HG02884 (cell line): ENCODE results near the gene MAML3.

Source experiments
- ATAC-seq: cut with Tn5 transposase; IDR thresholded peaks from one replicate; pipeline ENCODE4 v1.9.1; 2021; ENCODE audit warnings: mild to moderate bottlenecking, moderate library complexity; ENCODE audit not compliant: unreplicated experiment

MAML3 gene

DNA sequence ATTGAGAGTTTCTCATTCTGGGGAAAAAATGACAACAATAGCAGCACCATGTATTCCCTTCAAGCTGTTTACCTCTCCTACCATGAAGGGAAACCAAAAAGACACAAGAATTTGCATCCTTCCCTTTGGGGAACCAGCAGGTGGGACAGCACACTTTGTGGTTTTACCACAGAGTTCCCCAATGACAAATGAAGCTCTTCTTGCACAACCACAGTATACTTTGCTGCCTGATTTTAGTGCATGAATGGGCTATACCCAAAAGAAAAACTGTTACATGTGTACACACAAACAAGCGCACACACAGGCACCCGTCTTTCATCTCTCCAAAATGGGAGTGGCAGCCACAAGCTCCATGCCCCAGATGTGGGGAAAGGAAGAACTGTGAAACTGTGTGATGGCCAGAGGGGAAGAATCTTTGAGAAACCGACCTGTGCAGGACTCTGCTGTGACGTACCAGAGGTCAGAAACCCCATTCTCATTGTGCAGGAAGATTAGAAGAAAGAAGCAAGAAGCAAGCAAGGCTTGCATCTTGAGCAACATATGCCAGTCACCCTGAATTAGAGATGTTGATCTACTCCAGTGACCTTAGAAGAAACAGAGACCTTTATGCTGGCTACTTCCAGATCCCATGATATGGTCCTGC lies 2.7 kb upstream of the MAML3 start:
- ATAC-seq, result peak; percentile 76

DNA sequence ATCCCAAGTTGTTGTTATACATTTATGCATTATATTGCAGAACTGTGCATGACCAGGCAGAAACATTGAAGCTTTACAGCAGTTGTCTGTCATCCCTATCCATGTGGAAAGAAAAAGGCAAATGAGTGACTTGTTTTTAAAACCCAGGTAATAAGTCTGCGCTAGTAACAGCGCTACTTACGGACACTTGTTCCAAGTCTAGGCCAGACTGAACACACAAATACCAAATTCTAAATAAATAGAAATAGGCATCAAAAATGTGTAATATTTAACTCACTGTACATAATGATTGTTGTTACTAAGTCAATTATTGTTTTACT lies 548 bp upstream of the MAML3 start:
- no peak for ATAC-seq

DNA sequence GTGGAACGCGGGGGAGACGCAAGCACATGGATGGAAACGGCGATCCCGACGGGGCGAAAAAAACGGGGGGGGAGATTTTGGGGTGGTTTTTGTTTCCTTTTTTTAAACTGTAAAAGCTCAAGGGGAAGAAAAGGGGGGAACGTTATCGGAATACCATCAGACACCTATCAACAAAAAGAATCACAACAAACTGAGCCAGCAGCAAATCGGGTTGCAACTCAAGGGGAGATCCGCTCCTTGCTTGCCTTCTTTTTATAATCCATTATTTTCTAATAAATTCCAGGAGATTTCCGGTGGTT lies 616 bp downstream of the MAML3 start:
- ATAC-seq, result no peak

DNA sequence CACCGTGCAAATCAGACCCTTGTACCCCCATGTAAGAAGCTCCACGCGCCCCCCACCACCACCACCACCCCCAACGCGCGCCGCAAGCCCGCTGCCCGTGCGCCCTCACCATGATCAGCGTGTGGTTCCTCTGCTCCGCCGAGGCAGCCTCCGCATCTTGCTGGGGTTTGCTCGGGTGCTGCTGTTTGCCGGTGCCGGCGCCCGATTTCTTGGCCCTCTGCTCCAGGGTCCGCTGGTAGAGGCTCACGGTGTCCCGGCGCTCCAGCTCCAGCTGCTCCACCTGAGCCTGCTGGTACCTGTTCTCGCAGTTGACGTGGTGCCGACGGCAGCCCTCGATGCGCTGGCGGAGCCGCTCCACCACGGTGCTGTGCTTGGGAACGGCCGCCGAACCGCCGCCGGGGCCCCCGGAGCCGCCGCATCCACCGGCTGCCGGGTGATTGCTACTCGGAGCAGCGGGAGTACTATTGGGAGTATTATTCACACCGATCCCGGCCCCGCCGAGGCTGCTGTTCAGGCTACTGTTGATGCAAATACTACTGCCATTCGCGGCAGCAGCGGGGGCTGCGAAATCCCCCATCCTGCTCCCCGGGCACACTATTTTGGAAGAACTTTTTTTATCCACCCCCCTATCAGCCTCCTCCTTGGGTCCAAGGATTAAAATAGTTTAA lies 1.1 kb downstream of the MAML3 start:
- no peak for ATAC-seq

DNA sequence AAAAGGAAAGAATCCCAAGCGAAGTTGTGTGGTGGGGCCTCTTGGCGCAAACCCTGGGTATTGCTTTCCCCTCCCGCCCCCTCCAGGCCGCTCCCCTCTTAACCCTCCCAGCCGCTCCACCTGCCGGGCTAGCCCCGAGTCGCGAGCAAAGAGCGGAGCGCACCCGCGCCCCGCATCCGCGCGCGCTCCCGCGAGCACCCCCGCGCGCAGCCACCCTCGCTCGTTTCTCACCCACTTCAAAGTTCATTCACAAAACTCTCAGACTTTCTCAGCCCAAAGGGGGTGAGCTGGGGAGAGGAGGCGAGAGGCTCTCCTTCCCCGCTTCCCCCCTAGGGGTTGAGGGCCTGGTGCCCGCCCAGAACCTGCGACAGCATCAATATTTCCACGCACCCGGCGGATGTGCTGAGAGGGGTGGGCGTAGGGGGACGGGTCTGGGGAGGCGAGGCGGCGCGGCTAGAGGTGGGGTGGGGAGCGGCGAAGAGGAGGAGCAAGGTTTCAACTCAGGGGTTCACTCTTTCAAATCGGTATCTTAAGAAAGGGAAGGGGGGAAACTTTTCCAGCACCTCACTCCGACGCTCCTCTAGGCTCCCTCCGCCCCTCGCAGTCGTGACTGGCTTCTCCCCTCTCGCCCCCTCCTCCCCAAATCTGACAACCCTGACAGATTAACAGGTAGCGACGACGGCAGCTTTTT lies 1.8 kb downstream of the MAML3 start:
- ATAC-seq, result no peak

DNA sequence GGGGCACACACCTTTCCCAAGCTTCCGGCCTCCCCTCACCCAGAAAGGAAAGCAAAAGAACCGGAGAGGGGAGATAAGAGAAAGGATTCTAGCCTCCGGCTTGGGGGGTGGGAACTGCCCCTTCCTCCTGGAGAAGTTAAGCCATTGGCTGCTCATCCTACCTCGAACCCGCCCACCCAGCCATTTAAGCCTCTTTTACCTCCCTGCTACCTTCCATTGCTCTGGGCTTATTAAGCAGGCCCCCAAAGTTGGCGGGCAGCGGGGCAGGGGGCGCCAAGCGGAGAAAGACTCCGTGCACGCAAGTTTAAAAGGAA lies 2.3 kb downstream of the MAML3 start:
- no peak for ATAC-seq

DNA sequence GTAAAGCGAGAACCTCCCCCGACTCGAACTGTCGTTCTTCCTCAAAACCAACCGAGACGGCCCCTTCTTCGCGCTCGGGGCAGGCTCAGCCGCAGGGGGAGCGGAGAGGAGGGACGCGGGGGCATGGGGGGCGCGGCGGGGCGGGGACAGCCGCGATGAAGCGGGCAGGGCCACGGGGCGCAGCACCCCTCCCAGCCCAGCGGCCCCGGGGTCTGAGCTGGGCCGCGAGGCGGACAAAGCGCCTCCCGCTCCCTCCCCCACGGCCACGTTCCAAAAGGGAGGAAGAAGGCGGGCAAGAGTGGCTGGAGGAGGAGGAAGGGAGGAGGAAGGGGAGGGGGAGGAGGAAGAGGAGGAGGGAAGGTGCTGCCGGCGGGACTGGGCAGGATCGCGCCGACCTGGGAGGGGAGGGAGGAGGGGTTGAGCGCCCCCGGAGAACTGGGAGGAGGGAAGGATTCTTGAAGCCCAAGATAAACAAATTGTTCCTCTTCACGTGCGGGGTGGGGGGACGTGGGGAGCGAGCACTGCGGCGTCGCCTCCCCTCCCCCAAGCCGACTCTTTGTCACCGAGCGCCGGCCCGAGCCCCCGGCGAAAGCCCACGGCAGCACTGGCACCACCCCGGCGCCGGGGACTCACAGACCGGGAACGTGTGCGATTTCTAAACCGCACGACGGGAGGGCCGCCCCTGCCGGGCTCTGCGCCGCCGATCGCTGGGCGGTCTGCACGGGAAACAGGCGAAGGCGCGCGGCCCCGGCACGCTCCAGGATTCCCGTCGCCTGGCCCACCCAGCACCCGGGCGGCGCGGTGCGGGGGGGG lies 2.9 kb downstream of the MAML3 start:
- no peak for ATAC-seq

DNA sequence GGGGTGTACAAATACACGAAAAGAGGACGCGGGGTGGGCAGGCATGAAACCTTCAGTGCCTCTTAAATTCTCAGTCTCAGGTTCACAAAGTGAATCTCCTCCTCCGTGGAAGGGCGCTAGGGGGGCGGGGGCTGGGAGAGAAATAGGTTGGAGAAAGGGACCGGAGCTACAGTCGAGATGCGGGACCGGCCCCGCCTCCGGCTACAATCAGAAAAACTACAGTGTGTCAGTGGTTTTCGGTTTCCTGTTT lies 3.4 kb downstream of the MAML3 start:
- ATAC-seq, result no peak

DNA sequence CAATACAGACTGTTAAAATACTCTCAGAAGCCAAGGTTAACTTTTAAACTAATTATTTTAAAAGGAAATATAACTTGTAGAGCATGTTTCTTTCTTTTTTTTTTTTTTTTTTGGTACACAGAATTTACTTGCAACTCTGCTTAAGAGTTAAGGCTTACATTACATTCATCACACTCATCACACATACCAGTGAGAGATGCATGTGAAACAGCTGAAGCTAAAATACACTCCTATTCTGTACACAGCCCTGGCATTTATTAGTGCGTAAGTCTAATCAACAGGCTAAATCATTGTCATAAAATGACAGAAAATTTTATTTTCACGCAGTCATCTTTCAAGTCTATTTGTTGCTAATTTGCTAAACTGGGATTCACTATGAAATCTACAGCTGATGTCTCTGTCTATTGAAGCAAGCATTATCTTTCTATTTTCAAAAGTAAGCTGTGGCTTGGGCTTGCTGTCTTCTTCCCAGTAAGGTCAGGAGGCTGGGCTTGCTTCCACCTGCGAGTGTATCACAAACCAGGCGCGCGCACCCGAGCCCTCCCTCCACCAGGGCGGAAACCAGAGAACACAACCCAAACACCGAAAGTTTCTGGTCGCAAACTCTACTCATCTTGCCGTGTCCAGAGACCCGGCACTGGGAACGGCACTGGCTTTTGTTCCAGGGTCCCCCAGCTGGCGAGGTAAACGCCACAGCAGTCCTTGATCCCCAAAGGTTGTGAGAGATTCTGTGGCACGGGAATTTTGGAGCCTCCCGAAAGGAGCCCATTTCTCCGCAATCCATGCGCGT lies 3.9 kb downstream of the MAML3 start:
- no peak for ATAC-seq

DNA sequence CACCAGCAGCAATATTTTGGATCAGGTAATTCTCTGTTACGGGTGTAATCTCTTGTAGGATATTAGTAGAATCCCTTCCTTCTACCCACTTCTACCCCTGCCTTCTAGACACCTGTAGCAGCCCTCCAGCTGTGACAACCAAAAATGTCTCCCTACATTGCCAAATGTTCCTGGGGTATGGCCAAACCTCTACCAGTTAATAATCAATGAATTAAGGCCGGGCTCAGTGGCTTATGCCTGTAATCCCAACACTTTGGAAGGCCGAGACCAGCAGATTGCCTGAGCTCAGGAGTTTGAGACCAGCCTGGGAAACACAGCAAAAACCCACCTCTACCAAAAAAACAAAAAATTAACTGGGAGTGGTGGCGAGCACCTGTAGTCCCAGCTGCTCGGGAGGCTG lies 9.9 kb downstream of the MAML3 start:
- no peak for ATAC-seq

DNA sequence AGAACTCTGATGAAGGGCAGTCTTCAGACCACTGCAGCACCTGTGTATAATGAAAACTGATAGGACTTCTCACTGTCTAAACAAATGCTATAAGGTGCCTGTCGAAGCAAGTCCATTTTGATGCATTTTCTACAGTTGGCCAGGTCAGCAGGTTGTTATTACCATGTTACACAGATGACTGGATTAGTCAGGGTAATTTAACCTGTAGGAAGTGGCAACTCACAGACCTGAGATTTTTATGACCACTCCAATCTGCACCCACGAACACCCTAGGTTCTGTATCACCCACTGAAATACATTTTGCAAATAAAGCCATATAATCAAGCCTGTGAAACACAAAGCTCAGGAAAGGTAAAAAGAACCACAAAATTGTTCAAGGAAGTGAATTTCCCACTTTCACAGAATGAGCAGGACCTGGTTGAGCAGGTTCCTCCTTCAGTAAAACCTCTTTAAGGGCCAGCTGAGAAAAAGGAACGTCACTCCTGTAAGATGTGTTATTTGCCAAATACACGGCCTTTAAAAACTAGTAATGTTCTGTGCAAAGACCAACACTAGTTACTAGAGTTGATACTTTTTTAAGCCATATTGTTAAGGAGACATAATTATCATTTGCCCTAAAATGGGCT lies 12.7 kb downstream of the MAML3 start:
- ATAC-seq, result no peak

DNA sequence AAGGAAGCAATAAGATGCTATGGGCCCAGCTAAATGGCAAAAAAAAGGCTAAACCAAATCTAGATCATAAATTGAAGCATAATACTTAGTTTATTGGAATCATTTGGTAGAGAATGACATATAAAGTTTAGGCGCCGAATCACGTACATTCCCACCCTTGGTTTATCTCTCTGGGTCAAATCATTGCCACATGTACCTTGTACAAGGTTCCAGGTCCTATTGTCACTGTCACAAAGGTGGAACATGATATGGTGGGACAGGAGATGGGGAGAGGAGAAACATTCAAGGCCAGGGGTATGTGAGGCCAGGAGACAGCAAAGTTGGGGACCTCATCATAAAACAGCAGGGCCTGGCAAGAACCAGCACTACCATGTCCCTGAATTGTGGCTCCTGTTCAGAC lies 13.4 kb downstream of the MAML3 start:
- no peak for ATAC-seq

DNA sequence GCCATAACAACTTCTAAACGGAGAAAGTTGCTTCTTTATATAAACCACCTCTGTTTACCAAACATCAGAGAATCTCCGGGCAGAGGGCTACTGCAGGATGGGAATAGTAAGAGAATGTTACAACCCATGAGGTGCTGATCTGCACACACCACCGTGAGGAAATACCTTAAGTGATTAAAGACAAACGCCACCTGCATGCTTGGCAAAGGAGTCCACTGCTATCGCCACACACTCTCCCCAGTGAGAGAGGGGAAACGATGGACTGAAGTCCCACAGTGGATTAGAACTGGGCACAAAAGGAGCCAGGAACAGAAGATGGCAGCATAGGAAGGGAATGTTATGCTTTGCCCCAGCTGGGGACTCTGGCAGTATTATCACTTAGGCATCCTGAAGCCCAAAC lies 15.6 kb downstream of the MAML3 start:
- ATAC-seq, result no peak

DNA sequence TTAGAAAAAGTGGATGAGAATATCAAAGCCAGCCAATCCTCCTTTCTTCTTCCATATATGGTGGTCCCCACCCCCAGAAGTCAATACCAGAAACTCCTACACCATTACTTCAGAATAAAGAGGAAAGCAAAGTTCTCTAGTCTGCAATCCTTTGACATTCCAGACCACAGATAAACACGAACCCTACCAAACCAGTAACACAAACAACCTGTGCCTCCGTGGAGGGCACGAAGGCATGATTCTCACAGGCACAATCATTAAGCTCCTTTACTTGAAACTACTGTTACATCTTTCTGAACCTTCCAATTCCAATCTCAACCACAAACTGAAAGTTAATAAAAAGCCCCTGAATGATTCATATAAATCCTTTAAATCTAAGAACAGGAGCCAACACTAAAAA lies 16.3 kb downstream of the MAML3 start:
- no peak for ATAC-seq

DNA sequence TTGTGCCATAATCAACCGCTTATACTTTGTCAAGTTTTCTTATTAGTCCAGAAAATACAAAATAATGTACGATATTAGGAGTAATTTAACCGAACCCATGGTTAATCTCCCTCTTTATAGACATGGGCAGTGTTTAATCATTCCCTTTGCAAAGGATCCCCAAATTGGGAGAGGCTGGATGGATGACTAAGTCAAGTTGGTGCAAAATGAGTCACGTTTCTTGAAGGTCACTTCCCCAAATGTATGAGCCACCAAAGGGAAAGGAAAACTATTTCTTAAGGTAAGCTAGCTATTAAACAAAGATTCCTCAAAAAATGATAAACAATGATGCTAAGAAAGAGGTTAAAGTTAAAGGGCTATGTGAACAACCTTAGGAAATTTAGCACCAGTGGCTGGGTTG lies 17.5 kb downstream of the MAML3 start:
- ATAC-seq, result no peak

DNA sequence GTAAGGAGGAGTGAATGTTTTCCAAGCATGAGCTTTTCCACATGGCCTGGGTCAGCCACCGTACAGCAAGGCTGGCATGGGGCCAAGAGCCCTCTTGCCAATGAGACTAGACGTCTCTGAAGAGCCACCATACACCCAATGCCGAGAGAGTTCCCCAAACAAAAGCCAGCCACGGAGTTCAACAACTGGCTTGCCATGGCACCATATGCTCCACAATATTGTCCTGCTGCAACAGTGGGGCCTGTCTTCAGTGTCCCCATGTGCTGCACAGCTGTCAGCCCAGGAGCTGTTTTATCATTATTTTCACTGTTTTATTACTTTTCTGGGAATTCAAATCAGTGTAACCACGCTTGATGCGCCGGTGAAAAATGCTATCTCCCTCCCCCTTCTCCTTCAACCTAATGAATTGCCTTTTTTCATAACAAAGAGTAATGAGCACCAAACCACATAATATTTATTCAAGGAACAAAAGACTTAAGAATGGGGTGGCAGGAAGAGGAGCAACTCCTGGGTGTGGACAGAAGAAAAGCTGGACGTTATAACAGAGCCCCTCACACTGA lies 18.4 kb downstream of the MAML3 start:
- no peak for ATAC-seq

DNA sequence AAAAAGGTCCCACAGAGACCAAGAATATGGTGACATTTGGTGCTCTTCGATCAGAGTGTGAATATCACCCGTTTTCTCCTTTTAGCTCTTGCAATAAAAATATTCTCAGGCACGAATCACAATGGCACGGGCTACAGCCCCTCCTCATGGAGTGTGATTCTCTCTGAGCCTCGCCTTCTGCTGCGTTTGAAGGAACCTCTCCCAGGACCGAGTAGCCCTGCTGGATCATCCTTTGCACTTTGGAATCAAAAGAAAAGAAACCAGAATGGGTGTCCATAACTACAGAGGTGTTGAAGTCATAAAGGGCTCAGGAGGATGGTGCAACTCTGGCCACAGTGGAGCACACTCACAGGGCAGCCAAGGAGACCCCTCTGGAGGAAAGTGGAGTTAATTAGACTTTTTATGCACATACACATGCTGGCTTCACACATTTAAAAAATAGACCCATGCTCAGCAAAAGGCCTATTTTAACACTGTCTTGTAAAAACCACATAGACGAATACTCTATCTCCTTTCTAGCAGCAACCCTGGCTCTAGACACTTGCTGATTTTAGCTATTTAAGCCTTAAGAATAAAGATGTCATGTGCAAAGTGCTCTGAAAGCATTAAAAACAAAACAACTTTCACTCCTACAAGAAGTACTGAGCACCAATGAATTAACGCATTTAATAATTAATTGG lies 19.1 kb downstream of the MAML3 start:
- no peak for ATAC-seq

DNA sequence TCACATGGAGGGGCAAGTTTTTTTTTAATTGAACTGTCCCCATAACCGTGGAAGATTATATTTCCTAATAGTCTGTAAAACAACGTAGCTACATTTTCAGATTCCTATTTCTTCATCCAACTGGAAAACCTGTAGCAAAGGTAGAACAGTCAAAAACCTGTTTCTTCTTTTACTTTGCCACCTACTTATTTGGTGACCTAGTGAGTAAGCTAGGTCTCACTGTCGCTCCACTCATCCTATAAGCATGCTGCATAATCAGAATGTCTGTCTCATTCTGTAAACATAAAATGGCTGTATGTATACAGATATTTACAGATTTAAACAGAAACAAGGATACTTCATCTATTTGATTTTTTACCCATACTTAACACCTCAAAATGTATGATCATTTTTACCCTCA lies 20.4 kb downstream of the MAML3 start:
- ATAC-seq, result no peak

DNA sequence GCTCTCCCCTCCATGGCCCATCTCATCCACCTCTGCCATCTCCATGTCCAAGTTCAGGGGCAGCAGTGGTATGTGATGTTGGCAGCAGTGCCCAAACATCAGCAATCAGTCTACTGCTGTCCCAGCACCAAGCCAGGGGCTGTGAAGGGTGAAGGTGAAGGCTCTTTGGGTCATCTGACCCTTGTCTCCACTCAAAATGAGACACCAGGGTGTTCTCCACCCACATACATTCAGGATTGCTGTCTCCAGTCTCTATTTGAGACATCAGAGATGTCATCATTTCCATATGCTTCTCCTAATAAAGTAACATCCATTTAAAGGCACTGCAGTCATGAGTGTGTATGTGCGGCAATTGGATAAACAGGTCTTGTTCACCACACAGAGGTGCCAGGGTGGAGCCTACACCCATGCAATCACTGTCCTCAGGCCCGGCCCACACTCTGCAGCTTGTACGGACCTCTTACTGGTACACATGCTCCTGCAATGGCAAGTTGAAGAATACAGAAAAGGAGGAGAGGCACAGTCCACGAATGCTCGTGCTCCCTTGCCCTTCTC lies 22.2 kb downstream of the MAML3 start:
- no peak for ATAC-seq

DNA sequence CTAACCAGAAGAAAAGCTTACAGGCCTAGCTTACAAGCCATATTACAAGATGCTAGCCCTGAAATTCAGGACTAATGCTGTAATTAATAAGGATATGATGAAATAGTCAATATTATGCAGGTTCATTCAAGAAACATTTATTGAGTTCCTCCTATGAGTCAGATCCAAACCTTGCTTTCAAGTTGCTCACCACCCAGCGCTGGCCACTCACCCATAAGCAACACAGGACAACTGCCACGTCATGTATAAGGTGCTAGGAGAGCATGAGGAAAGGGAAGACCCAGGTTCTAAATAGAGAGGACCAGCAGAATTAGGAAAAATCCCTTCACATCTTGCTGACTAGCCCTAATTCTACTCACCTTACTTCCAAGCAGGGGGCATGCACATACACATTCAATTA lies 23.3 kb downstream of the MAML3 start:
- no peak for ATAC-seq
